Endothelial cell of umbilical vein (primary cell): ENCODE data around the gene ZNF800. TPM values are rescaled to one million over a fixed set of nuclear protein-coding genes. Genes with fewer than 3 reads are reported as not detected.

Experiments used
- BruUV-seq: library from RNA; stranded (reverse); fragments of 400-500 nt; replicated peaks from 2 replicates; lab custom pipeline; 2021; lab: Mats Ljungman, UMichigan
- CTCF ChIA-PET: fragments of 300-600, 350-600 bp; sonication (Branson Sonifier 250); formaldehyde crosslinking; loops from one replicate; lab custom pipeline; 2021; ENCODE audit warnings: antibody characterized with exemption, inconsistent platforms; lab: Charles Lee
- POLR2A ChIA-PET: fragments of 300-600, 350-600 bp; sonication (Branson Sonifier 250); formaldehyde crosslinking; loops from one replicate; lab custom pipeline; 2021; ENCODE audit warnings: antibody characterized with exemption, inconsistent platforms; lab: Charles Lee
- DNase-seq: peaks from one replicate; pipeline ENCODE4 v3.0.0-alpha.2; 2011; ENCODE audit warnings: low read depth, low spot score
- FAIRE-seq: peaks from 2 replicates; lab custom pipeline; 2011; peaks lifted over from hg19 to GRCh38; lab: Jason Lieb, UNC
- H2AFZ ChIP-seq: 2 replicates; pipeline ENCODE4 v1.6.0; 2012; ENCODE audit warnings: low read depth, low read length, control low read depth, inconsistent platforms
- H3K27ac ChIP-seq: 2 replicates; pipeline ENCODE4 v1.5.1; 2011; ENCODE audit warnings: low read depth, mild to moderate bottlenecking, control low read depth, low read length, moderate library complexity; ENCODE audit not compliant: insufficient read depth
- H3K27me3 ChIP-seq, 2 experiments: 2 replicates each; pipeline versions ENCODE4 v1.6.0 to v1.6.1; 2011; ENCODE audit warnings: low read length in 2 of 2, mixed read lengths in 1 of 2; ENCODE audit not compliant: control insufficient read depth in 2 of 2, insufficient read depth in 2 of 2
- H3K36me3 ChIP-seq, 2 experiments: 2 replicates in 1 of 2; 3 replicates in 1 of 2; pipeline ENCODE4 v1.5.1; 2011; ENCODE audit warnings: low read length in 2 of 2, mild to moderate bottlenecking in 1 of 2, moderate library complexity in 1 of 2; ENCODE audit not compliant: control insufficient read depth in 2 of 2, insufficient read depth in 2 of 2; ENCODE audit errors: extremely low read depth in 1 of 2
- H3K4me1 ChIP-seq: 3 replicates; pipeline ENCODE4 v1.5.1; 2011; ENCODE audit warnings: mild to moderate bottlenecking, low read length; ENCODE audit not compliant: control insufficient read depth, insufficient read depth; ENCODE audit errors: extremely low read depth
- H3K4me2 ChIP-seq: 2 replicates; pipeline ENCODE4 v1.6.1; 2011; ENCODE audit warnings: low read length, control low read depth, mixed read lengths; ENCODE audit not compliant: insufficient read depth
- H3K4me3 ChIP-seq, 3 experiments: fragments of 200-600 bp in 1 of 3; sonication (generic), shearing (Covaris generic) in 1 of 3; replicated peaks in 1 of 3; 2 replicates each; pipeline ENCODE4 v1.5.1; 2011 to 2016; ENCODE audit warnings: control low read depth in 3 of 3, low read length in 3 of 3, mild to moderate bottlenecking in 2 of 3, inconsistent platforms in 1 of 3, low read depth in 1 of 3, moderate library complexity in 1 of 3; ENCODE audit not compliant: insufficient read depth in 1 of 3
- H3K79me2 ChIP-seq: 2 replicates; pipeline ENCODE4 v1.6.0; 2012; ENCODE audit warnings: low read length, inconsistent platforms; ENCODE audit not compliant: control insufficient read depth, insufficient read depth
- H3K9ac ChIP-seq: replicated peaks from 2 replicates; pipeline ENCODE3; 2011; ENCODE audit warnings: low read length, control low read depth; ENCODE audit not compliant: insufficient read depth; ENCODE audit errors: extremely low read depth
- H3K9me1 ChIP-seq: replicated peaks from 3 replicates; pipeline ENCODE4 v1.6.0; 2011; ENCODE audit warnings: mild to moderate bottlenecking, low read length; ENCODE audit not compliant: control insufficient read depth, insufficient read depth; ENCODE audit errors: extremely low read depth
- H3K9me3 ChIP-seq: replicated peaks from 2 replicates; pipeline ENCODE4 v1.5.1; 2012; ENCODE audit warnings: low read length, inconsistent platforms; ENCODE audit not compliant: control insufficient read depth, insufficient read depth
- H4K20me1 ChIP-seq: replicated peaks from 2 replicates; pipeline ENCODE3; 2011; ENCODE audit warnings: mild to moderate bottlenecking, low read length; ENCODE audit not compliant: control insufficient read depth, insufficient read depth; ENCODE audit errors: extremely low read depth
- EZH2 ChIP-seq: IDR thresholded peaks from 2 replicates; pipeline ENCODE4 v1.6.1; 2012; ENCODE audit warnings: borderline replicate concordance, low read depth, mild to moderate bottlenecking, moderate library complexity, low read length, inconsistent platforms; ENCODE audit not compliant: severe bottlenecking
- FOS ChIP-seq: IDR thresholded peaks from 2 replicates; pipeline ENCODE4 v1.6.1; 2011; ENCODE audit warnings: mild to moderate bottlenecking, low read length, moderate library complexity, borderline replicate concordance; ENCODE audit not compliant: insufficient read depth
- GATA2 ChIP-seq: IDR thresholded peaks from 2 replicates; pipeline ENCODE4 v1.7.0; 2011; ENCODE audit warnings: low read depth, mild to moderate bottlenecking, moderate library complexity, mixed read lengths, low read length; ENCODE audit not compliant: insufficient read length, insufficient read depth
- JUN ChIP-seq: IDR thresholded peaks from 2 replicates; pipeline ENCODE4 v1.6.1; 2011; ENCODE audit warnings: borderline replicate concordance, low read depth; ENCODE audit not compliant: insufficient read length, insufficient read depth
- MYC ChIP-seq: IDR thresholded peaks from one replicate; pipeline ENCODE4 v1.6.1; 2011; ENCODE audit warnings: mild to moderate bottlenecking, low read depth, low read length
- POLR2A ChIP-seq: IDR thresholded peaks from 2 replicates; pipeline ENCODE4 v1.6.1; 2012; ENCODE audit warnings: low read depth, mild to moderate bottlenecking, control low read depth, low read length
- POLR2AphosphoS5 ChIP-seq: IDR thresholded peaks from 2 replicates; pipeline ENCODE4 v1.6.1; 2012; ENCODE audit warnings: low read depth, mild to moderate bottlenecking, control low read depth, low read length, moderate library complexity; ENCODE audit not compliant: insufficient read depth
- dilution Hi-C: fragments of 300-500 bp; cut with MboI; formaldehyde crosslinking; loops from one replicate; pipeline ENCODE4 v1.15.0; 2019; ENCODE audit warnings: low sequenced_read_pairs; ENCODE audit not compliant: extremely low pct_ligation_motif_present
- intact Hi-C: fragments of 100-400 bp; cut with micrococcal nuclease; formaldehyde crosslinking; loops from one replicate; pipeline ENCODE4 v1.10.0; 2022
- polyA plus RNA-seq, 4 experiments: library from polyadenylated mRNA; depleted of rRNA in 3 of 4; stranded (reverse) in 3 of 4; unstranded in 1 of 4; fragments of >200 nt; gene quantifications; 2 replicates each; pipeline versions ENCODE4 v1.2.1 to v1.2.3, GENCODE V29; 2011 to 2012; ENCODE audit warnings: missing spikeins in 1 of 4
- total RNA-seq: library from RNA; stranded (reverse); gene quantifications from 2 replicates; pipeline ENCODE4 v1.2.3, GENCODE V29; 2021
- TF ChIP-seq, protein P1 (sequence below): IDR thresholded peaks from 2 replicates; pipeline ENCODE4 v1.6.1; 2011; ENCODE audit not compliant: insufficient read depth, insufficient read length
- TF ChIP-seq, protein P2 (sequence below), 2 donors: IDR thresholded peaks; 1 replicate in 1 of 2; 2 replicates in 1 of 2; pipeline ENCODE4 v1.5.1; 2011; ENCODE audit warnings: low read length in 2 of 2, mild to moderate bottlenecking in 2 of 2, moderate library complexity in 2 of 2, control low read depth in 1 of 2, inconsistent platforms in 1 of 2, low read depth in 1 of 2; ENCODE audit not compliant: insufficient read depth in 1 of 2; ENCODE audit errors: extremely low read depth in 1 of 2

The ZNF800 gene
- total and polyA plus RNA-seq, 2 donors (not counting 3 experiments of a cell fraction or from before 2014, with no cell fraction given), result 10.9 to 35.4 TPM

DNA sequence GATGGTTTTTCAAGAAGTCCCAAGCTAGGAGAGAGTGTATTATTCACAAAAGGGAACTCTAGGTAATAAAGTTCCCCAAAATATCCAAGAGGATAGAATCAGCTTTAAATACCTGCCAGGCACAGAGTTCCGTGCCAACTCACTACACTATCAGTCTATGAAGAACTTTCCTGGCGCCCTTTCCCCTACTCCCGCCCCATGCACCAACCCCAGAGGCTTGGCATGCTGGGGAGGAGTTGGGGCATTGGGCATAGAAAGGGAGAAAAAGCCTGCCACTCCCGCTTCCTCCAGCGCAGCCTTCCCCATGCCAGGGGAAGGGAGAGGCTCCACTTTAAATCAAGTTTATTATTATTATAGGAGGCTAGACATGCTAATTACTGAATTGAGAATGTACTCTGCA, 54.9 kb downstream of the ZNF800 start:
- Histone ChIP-seq H3K9me3 (no peaks in the 10 kb centered on the region), H3K4me3 (no peak overlapping the region), H3K9ac (no peak overlapping the region), H3K79me2 (no peaks in the 10 kb centered on the region), H4K20me1 (no peaks in the 10 kb centered on the region), H3K4me2 (no peak overlapping the region), H2AFZ (no peak overlapping the region), H3K36me3 (no peaks in the 10 kb centered on the region), H3K27me3 (peaks cover 3 to 11% of the 10 kb centered on the region in 2 experiments), H3K9me1 (no peaks in the 10 kb centered on the region), H3K4me1 (no peaks in the 10 kb centered on the region), H3K27ac (no peak overlapping the region)
- TF ChIP-seq GATA2 (no peak), POLR2A (no peak), EZH2 (no peak), POLR2AphosphoS5 (no peak), FOS (no peak), MYC (no peak), JUN (no peak)
- TF ChIP-seq, protein P1, sequence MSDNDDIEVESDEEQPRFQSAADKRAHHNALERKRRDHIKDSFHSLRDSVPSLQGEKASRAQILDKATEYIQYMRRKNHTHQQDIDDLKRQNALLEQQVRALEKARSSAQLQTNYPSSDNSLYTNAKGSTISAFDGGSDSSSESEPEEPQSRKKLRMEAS, result no peak
- TF ChIP-seq, protein P2, sequence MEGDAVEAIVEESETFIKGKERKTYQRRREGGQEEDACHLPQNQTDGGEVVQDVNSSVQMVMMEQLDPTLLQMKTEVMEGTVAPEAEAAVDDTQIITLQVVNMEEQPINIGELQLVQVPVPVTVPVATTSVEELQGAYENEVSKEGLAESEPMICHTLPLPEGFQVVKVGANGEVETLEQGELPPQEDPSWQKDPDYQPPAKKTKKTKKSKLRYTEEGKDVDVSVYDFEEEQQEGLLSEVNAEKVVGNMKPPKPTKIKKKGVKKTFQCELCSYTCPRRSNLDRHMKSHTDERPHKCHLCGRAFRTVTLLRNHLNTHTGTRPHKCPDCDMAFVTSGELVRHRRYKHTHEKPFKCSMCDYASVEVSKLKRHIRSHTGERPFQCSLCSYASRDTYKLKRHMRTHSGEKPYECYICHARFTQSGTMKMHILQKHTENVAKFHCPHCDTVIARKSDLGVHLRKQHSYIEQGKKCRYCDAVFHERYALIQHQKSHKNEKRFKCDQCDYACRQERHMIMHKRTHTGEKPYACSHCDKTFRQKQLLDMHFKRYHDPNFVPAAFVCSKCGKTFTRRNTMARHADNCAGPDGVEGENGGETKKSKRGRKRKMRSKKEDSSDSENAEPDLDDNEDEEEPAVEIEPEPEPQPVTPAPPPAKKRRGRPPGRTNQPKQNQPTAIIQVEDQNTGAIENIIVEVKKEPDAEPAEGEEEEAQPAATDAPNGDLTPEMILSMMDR (IDR thresholded peaks at IDR 0.05; ENCODE audit: extremely low read depth in 1 of 2, insufficient read depth in 1 of 2, low read depth in 1 of 2, low read length in 2 of 2), result no peak
- ChIA-PET CTCF (interaction anchor here (1.3 kb wide), 1 partner anchor 11 kb away, joined by 4 read pairs; no protein-coding TSS in a partner anchor), POLR2A (no interaction called here)
- BruUV-seq, result no TSS peak
- FAIRE-seq, result no peak
- DNase-seq, result no peak
- dilution Hi-C loops, result no loop called here
- intact Hi-C loops, result no loop called here
